IMR-90 (cell line): ENCODE results near the gene TRIM37.

Source experiments
- BHLHE40 ChIP-seq: fragments of 150-350 bp; IDR thresholded peaks from 2 replicates; pipeline ENCODE4 v1.6.1; 2016; ENCODE audit warnings: mild to moderate bottlenecking, low read depth, low read length
- CTCF ChIP-seq: conservative IDR thresholded peaks from 2 replicates; pipeline ENCODE4 v1.5.1; 2012; ENCODE audit warnings: mild to moderate bottlenecking, low read depth, low read length, improper control_type of control experiment
- MAZ ChIP-seq: IDR thresholded peaks from 2 replicates; pipeline ENCODE4 v1.6.1; 2012; ENCODE audit warnings: low read depth, mild to moderate bottlenecking, low read length, improper control_type of control experiment, moderate library complexity, borderline replicate concordance

DNA sequence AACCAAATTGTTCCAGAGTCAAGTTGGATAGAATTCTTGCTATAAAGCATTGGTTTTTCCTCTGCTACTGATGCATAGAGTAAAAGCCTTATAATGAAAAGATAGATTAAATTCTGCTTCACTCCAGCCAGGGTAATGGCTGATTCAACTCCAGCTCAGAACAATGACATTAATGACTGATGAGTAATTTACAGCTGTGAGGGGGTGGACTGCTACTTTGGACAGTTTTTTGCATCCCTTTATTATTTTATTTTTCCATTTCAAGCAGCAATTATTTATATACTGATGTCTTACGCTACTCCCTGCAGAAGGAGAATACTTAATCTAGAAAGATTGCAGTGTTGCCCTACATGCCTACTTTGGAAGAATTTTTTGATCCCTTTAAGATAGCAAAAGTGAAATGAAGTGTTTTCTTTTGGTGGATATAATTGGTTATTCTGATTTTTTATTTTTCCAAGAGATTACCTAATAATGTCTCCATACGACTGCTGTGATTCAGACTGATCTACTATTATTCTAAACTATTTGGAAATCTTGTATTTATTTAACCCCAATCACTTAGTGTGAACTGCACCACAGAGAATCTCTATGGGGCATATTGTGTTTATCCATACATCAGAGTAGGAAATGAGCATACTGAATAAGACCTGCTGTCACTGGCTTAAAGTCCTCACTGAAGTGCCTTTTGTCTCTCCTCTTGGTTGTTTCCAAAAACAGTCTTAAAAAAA lies 149.5 kb downstream of the TRIM37 start:
- TF ChIP-seq MAZ (no peak), CTCF (no peak), BHLHE40 (no peak)
